ENCODE data around the gene C6orf136. TPM values are rescaled to one million over a fixed set of nuclear protein-coding genes. Genes with fewer than 3 reads are reported as not detected.

The C6orf136 gene, protein sequence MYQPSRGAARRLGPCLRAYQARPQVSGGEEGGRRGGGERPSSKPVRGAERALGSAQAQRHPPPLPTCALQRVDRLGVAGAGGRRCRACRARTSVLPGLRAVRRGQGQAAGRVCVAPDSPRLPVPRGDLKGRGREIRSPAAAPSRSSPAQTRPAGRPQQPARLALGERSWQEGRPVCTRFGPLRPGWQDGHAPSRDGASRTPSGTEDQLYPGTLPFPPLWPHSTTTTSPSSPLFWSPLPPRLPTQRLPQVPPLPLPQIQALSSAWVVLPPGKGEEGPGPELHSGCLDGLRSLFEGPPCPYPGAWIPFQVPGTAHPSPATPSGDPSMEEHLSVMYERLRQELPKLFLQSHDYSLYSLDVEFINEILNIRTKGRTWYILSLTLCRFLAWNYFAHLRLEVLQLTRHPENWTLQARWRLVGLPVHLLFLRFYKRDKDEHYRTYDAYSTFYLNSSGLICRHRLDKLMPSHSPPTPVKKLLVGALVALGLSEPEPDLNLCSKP
- total RNA-seq = 10.2 and 10.6 TPM in 2 replicates

DNA sequence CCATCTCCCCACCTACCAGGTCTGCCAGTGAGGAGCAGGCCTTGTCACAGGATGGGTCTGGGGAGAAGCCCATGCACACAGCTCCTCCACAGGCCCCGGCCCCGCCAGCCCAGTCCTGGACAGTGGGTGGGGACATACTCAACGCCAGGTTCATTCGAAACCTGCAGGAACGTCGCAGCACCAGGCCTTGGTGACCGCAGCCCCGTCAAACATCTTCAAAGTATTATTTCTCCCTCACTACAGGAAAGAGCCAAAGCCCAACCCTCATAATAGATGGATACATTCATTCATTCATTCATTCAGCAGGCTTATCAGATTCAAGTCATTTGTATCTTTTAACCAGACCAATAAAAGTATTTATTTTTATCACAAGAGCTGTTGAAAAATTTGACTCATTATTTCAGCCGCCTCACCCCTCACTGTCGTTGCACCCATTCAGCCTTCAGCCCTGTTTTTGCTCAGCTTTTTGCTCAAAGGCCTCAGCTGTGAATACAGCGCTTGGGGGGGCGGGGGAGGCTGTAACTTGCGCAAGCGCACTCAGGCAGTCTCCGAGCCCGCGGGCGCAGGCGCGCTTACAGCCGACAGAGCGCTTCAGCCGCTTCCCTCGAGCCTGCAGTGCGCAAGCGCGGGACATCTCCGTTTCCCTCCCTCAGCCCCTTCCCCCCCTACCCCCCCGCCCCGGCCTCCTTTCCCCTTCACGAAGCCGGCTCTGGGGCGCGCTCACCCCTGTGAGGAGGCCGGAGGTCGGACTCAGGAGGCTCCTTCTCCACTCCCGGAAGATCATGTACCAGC, at the start of gene C6orf136:
Gene C6orf136, plus strand, starts transcription at position 684 of the 792 bp plus-strand sequence. Its CDS starts 99 bp downstream, at position 783.

DNA sequence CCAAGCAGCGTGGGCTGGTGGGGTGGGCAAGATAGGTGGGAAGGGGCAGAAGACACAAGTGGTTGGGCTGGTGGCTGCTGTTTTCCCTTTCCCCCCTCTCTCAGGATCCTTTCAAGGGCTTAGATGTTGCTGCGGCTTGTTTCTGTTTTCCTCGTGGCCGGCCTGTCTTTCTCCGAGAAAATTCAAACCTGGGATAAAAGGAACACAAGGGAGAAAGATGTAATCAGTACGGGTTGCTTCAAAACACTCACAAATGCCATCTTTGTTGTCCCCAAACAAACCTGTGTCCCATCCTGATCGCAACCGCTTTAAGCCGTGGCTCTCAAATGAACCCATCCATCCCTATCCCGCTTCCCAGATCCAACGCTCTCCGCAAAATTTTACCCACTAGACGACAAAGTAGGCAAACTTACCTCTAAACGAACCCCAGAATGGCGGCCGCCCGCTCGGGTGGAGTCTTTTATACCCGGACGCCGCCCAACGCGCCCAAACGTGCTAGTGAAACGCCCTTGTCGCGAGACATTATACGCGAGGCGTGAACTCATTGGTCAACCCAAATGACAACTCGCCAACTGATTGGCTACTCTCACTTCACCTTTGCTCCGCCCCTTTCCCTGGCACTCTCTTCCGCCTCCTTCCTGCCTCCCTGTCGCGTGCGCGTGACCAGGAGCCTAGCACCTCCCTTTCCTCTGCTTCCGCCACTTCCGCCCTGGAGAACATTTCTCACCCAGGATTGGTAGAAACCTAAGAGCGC, 29.9 kb upstream of the C6orf136 start, which contains the start of gene PPP1R10:
Gene PPP1R10, minus strand, starts transcription at position 433 of the 754 bp plus-strand sequence. CDS start 7,299 bp downstream, outside the sequence.

DNA sequence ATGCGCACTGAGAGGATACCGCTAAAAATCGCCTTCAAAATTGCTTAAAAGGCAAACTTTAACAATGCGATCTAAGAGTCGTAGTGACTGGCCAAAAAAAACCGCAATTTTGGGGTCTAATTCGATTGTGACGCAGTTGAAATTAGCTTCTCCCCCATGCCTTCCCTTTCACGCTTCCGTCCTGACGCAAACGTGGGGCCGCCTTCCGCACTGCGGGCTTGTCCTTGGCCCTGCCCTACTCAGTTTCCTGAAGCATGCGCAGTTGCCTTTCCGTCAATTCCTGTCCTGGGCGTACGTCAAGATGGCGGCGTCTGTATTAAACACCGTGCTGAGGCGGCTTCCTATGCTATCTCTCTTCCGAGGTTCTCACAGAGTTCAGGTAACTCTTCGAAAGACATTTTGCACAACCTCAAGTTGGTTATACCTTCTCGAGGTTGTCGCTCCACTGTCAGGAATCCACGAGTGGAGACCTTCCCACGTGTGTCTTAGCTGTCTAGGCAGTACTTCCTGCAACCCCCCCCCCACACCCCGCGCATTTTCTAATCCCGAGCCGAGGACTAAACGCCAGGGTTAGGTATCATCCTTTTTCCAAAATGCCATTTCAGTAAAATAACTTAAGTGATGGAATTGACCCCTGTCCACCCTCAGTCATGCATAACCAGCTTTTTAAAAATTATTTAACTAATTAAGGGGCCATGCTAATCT, 29.2 kb upstream of the C6orf136 start, which contains the start of gene MRPS18B:
Gene MRPS18B, plus strand, starts transcription at position 276 of the 705 bp plus-strand sequence. Its CDS starts 26 bp downstream, at position 302.

DNA sequence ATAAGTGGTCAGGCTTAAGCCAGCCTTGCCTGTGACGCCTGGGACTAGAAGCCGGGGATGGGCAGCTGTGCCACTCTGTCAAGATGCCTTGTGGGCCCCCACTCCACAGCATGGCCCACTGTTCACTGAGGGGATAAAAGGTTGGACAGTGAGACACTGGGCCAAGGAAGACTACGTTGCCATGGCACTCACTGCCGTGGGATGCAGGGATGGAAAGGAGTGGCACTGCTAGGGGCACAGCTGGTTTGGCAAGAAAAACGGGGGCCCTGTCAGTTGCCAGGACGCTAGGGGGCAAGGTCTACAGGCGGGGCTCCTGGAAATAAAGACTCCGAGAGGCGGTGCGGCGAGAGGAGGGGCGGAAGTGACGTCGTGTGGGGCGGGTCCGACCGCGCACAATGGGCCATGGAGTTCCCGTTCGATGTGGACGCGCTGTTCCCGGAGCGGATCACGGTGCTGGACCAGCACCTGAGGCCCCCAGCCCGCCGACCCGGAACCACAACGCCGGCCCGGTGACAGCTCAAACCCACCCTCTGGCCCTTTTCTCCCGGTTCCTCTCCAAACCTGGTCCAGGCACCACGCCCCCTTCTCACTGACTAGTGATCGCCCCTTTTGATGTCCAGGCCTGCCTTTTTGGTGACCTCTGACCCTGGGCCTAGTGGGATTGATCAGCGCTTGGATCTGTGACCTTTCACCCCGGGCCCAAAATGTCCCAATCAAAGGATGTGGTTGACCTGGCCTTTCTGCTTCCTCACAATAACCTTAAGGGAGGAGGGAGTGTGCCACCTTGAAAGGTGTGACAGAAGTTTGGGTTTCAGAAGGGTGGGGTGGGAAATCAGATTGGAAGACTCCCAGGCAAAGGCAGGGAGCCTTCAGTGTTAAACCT, 20.2 kb upstream of the C6orf136 start, which contains the start of gene ATAT1:
Gene ATAT1, plus strand, starts transcription at position 391 of the 883 bp plus-strand sequence.

DNA sequence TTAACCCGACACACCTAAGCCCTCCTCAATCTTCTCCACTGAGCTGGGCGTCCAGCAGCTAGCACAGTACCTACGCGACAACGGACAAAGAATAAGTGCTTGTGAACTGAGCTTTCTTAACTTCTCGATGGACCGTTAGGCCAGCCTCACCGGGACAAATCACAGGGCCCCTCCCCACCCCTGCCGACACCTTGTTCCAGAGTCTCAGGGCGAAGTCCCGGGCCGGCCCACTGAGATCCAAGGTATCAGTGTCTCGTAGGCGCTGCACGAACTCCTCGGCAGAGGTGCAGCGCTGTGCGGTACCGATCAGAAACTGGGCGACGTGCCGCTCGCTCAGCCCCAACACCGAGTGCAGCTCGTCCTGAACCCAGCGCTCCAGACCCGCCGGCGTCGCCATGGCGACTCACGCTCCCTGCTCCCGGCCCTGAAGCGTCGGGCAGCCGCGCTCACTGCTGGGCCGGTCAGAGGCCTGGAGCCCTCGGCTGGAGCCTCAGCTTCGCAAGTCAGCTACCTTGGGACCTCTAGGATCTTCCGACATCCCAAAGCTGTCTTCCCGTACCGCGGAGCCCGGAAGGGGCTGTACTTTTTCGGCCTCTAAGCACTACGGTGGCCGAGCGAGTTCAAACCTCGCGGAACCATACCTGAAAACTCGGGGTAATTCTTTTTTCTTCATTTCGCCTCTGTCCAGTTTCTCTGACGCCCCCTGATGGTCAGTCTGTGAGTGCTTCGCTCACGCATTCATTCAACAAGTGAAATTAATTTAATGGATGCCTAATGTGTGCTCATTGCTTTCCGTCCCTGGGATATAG, 25.7 kb downstream of the C6orf136 start, which contains the start of gene DHX16:
Gene DHX16, minus strand, starts transcription at position 562 of the 809 bp plus-strand sequence. Its CDS starts 165 bp downstream, at position 397.

DNA sequence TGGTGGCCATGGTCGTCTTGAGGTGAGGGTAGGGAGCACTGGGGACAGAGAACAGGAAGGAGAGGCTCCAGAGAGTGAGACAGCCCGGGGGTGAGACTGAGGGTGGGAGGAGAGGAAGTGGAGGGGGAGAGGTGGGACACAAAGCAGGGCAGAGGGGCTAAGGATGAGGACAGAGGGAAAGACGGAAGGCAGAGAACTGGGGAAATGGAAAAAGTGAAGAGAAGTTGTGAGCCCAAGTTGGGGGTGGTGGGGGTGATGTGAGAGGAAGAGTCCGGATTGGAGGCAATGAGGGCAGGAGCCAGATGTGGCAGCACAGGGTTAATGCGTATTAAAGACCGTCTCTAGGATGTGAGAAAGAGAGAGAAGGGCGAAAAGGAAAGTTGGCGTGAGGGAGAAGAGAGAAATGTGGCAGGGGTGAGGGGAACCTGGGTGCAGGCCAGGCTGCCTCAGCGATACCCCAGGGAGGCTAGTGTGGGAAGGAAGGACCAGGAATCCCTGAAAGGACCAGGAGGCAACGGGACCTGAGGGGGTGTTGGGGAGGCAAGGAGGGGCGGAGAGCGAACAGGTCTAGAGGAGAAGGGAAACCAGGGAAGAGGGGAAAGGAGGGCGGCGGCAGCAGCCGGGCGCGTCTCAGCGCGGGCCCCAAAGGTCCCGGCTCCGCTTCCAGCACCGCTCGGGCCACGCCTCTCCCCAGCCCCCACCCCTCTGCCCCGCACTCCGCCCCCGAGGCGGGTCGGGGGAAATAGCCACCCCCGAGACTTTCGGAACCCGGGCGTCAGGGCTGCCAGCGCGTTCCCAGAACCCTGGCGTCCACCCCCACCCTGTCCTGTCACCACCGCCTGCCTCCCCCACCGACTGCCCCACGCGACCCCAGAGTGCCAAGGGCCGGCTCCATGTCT, 39.3 kb downstream of the C6orf136 start, which contains the start of gene PPP1R18:
Gene PPP1R18, minus strand, starts transcription at position 637 of the 899 bp plus-strand sequence. Its CDS starts 627 bp downstream, at position 10.

DNA sequence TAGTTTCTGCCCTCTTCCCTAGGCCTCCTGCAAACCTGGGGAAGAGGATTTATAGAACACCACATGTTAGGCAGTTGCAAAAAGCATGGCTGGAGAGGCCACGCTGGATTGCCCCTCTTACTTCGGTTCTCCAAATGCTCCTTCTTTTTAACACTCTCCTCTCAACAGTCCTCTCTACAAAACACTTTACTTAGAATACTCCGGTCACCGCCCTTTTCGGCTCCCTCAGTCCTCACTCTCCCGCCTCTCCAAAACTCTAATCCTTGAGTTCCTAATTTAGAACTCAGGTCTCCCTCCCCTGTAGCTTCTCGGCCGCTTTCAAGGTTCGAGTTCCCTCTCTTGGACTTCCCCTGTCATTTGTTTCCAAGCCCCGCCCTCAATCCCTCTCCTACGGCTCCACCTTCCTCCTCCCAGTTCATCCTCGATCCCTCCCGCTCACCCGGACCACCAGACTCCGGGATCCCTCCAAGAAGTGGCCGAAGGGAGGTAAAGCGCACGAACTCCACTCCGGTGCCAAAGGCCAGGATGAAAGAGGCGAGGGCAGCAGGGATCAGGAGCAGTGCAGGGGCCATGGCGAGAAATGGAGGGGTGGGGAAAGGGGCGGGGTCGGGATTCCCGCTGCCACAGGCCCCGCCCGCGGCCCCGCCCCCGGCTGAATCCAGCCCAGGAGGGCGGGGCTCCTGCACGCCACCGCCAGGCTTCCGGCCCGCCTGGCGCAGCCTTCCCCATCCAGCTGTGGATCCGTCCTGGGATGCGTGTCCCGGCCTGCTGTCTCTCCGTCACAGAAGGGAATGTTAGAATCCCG, 43.7 kb downstream of the C6orf136 start, which contains the start of gene NRM:
Gene NRM, minus strand, starts transcription at position 582 of the 805 bp plus-strand sequence. Its CDS starts 10 bp downstream, at position 572.

Other genes with a start within 250 kb of the C6orf136 start
- 130 and 131 TPM in 2 replicates for gene HLA-E, start 157.6 kb upstream of the C6orf136 start, total RNA-seq
- gene GNL1, start 90.6 kb upstream of the C6orf136 start, total RNA-seq = 36.1 and 49.5 TPM in 2 replicates
- 2.9 and 8.5 TPM in 2 replicates for gene PRR3, start 89.8 kb upstream of the C6orf136 start, total RNA-seq
- gene ABCF1, start 75.7 kb upstream of the C6orf136 start, total RNA-seq = 43.1 and 44.7 TPM in 2 replicates
- gene PPP1R10, start 29.9 kb upstream of the C6orf136 start, total RNA-seq = 16.3 and 29.3 TPM in 2 replicates
- gene MRPS18B, start 29.3 kb upstream of the C6orf136 start, total RNA-seq = 46.5 and 60.3 TPM in 2 replicates
- gene ATAT1, start 20.3 kb upstream of the C6orf136 start, total RNA-seq = 4.6 and 5.3 TPM in 2 replicates
- gene DHX16, start 25.9 kb downstream of the C6orf136 start, total RNA-seq = 25.9 and 36.0 TPM in 2 replicates
- gene PPP1R18, start 39.5 kb downstream of the C6orf136 start, total RNA-seq = 34.1 and 44.7 TPM in 2 replicates
- gene NRM, start 43.9 kb downstream of the C6orf136 start, total RNA-seq = 7.4 and 13.3 TPM in 2 replicates
- 13.8 and 15.9 TPM in 2 replicates for gene MDC1, start 70.1 kb downstream of the C6orf136 start, total RNA-seq
- 601 and 896 TPM in 2 replicates for gene TUBB, start 73.2 kb downstream of the C6orf136 start, total RNA-seq
- gene FLOT1, start 95.6 kb downstream of the C6orf136 start, total RNA-seq = 32.4 and 36.5 TPM in 2 replicates
- 285 and 337 TPM in 2 replicates for gene IER3, start 97.4 kb downstream of the C6orf136 start, total RNA-seq
- gene DDR1, start 237.4 kb downstream of the C6orf136 start, total RNA-seq = 227 and 243 TPM in 2 replicates

All from airway epithelial cell (primary cell).